Immature natural killer cell (primary cell): ENCODE measurements around the gene TMEM255B. TPM values are rescaled to one million over a fixed set of nuclear protein-coding genes. Genes with fewer than 3 reads are reported as not detected.
"Not testable (repeated sequence)": the region's sequence is repeated elsewhere in the genome, so short reads cannot be mapped to it uniquely, and the experiment has no call there.

Source experiments
- DNase-seq, 3 donors: peaks; one replicate each; pipeline ENCODE4 v3.0.0; 2022; ENCODE audit warnings: mixed read lengths in 1 of 3
- H3K27ac Mint-ChIP-seq, 6 donors: one replicate each; pipeline ENCODE4 v1.8.0; 2020; ENCODE audit warnings: mixed read lengths in 6 of 6, mild to moderate bottlenecking in 5 of 6, inconsistent platforms in 4 of 6, moderate library complexity in 3 of 6
- H3K27me3 Mint-ChIP-seq, 3 donors: one replicate each; pipeline ENCODE4 v1.8.0; 2020 to 2021; ENCODE audit warnings: low read depth in 3 of 3, mild to moderate bottlenecking in 3 of 3, mixed read lengths in 3 of 3, moderate library complexity in 3 of 3, inconsistent platforms in 1 of 3
- H3K36me3 Mint-ChIP-seq, 3 donors: one replicate each; pipeline ENCODE4 v1.8.0; 2020; ENCODE audit warnings: mixed read lengths in 3 of 3, inconsistent platforms in 2 of 3, mild to moderate bottlenecking in 2 of 3
- H3K4me1 Mint-ChIP-seq, 2 donors: one replicate each; pipeline ENCODE4 v1.8.0; 2020; ENCODE audit warnings: inconsistent platforms in 2 of 2, mild to moderate bottlenecking in 2 of 2, mixed read lengths in 2 of 2, moderate library complexity in 1 of 2
- H3K4me3 Mint-ChIP-seq, 5 donors: one replicate each; pipeline ENCODE4 v1.8.0; 2020; ENCODE audit warnings: mild to moderate bottlenecking in 5 of 5, mixed read lengths in 5 of 5, inconsistent platforms in 3 of 5, moderate library complexity in 3 of 5
- H3K9me3 Mint-ChIP-seq, 6 donors: one replicate each; pipeline ENCODE4 v1.8.0; 2020; ENCODE audit warnings: mild to moderate bottlenecking in 6 of 6, mixed read lengths in 6 of 6, inconsistent platforms in 4 of 6, moderate library complexity in 3 of 6
- polyA plus RNA-seq, 3 donors: library from polyadenylated mRNA; unstranded; fragments of 300-500 nt; fragmentation: Illumina TruSeq; gene quantifications; one replicate each; pipeline ENCODE4 v1.2.3, GENCODE V29; 2021

Gene TMEM255B
- polyA plus RNA-seq, 3 donors from 2014 or later, result not detected

- not testable (repeated sequence) for H3K9me3 Mint-ChIP-seq, H3K27me3 Mint-ChIP-seq, H3K4me3 Mint-ChIP-seq, DNase-seq, H3K27ac Mint-ChIP-seq, H3K4me1 Mint-ChIP-seq, H3K36me3 Mint-ChIP-seq
Observed at GRCh38 chr13:113795362-113795761, 36.3 kb downstream of the TMEM255B start.

- H3K27me3 Mint-ChIP-seq, result peaks cover 0 to 2% (median 0%) of the 10 kb centered on the region in 3 donors
- H3K4me3 Mint-ChIP-seq, result no peak overlapping the region
- no peak for DNase-seq
- no peaks in the 10 kb centered on the region for H3K4me1 Mint-ChIP-seq
- H3K27ac Mint-ChIP-seq, result no peak overlapping the region
- no peaks in the 10 kb centered on the region for H3K36me3 Mint-ChIP-seq
- no peaks in the 10 kb centered on the region for H3K9me3 Mint-ChIP-seq
Observed at GRCh38 chr13:113796211-113796963, 37.4 kb downstream of the TMEM255B start.

DNA sequence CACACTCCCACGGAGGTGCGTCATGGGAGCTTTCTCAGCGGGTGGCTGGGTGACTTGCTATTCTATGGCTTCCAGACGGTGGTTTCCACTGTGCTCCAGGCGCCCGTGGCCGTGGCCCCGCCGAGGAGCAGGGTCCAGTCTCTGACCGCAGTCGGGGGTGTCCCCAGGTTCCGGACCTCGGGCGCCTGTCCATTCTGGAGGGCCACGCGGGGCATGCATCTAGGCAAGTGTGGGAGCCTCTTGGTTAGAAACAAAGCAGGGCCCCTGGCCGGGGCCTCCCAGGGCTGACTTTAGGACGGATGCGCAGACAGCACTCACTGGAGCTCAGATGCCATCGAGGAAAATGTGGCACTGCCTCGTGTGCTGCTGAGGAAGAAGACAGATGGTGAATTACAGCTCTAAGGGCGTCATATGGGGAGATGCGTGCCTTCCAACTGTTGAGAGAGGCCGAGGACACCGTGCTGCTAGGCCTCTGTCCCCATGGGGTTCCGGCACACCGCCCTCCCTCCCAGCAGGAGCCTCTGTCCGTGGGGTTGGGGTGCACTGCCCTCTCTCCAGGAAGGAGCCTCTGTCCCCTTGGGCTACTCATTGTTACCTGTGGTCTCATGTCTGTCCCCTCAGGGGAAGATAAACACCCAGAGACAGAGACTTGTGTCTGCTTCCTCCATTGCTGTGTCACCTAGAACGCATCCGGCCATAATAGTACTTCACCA lies 38.1 kb downstream of the TMEM255B start:
- Mint-ChIP-seq H3K4me3 (no peak overlapping the region), H3K36me3 (no peaks in the 10 kb centered on the region), H3K27ac (no peak overlapping the region), H3K9me3 (no peaks in the 10 kb centered on the region), H3K27me3 (peaks cover 0 to 2% (median 0%) of the 10 kb centered on the region in 3 donors), H3K4me1 (no peaks in the 10 kb centered on the region)
- DNase-seq, result no peak

GRCh38 chr13:113798200-113798811 lies 39.3 kb downstream of the TMEM255B start:
- Mint-ChIP-seq H3K4me3 (no peak overlapping the region), H3K36me3 (no peaks in the 10 kb centered on the region), H3K4me1 (no peaks in the 10 kb centered on the region), H3K27ac (no peak overlapping the region), H3K9me3 (no peaks in the 10 kb centered on the region), H3K27me3 (no peaks in the 10 kb centered on the region)
- no peak for DNase-seq

- no peak for DNase-seq
- no peaks in the 10 kb centered on the region for H3K36me3 Mint-ChIP-seq
- no peak overlapping the region for H3K4me3 Mint-ChIP-seq
- H3K27me3 Mint-ChIP-seq, result no peaks in the 10 kb centered on the region
- H3K4me1 Mint-ChIP-seq, result no peaks in the 10 kb centered on the region
- no peaks in the 10 kb centered on the region for H3K9me3 Mint-ChIP-seq
- no peak overlapping the region for H3K27ac Mint-ChIP-seq
Observed at GRCh38 chr13:113800576-113800926, 41.5 kb downstream of the TMEM255B start.

DNA sequence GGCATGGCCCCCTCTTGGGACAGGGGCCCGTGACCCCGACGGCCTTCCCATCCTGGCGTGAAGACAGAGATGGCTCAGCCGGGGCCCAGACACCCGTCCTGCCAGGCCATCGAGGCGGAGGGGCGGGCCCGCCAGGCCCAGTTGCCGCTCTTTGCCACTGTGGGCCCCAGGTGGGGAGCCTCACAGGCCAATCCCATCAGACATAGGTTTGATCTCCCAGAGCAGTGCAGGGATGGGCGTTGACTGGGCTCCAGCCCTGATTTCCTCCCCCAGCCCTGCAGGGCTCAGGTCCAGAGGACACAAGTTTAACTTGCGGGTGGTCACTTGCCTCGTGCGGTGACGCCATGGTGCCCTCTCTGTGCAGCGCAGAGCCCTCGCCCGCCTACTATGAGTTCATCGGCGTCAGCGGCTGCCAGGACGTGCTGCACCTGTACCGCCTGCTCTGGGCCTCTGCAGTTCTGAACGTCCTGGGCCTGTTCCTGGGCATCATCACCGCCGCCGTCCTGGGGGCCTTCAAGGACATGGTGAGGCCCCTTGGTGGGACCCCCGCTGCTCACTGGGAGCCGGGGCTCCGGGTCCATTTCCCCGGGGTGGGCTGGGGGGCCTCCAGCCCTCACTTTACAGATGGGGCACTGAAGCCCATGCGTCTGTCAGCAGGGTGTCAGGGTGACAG lies 42.4 kb downstream of the TMEM255B start:
- no peak overlapping the region for H3K4me3 Mint-ChIP-seq
- no peaks in the 10 kb centered on the region for H3K4me1 Mint-ChIP-seq
- H3K36me3 Mint-ChIP-seq, result no peaks in the 10 kb centered on the region
- no peaks in the 10 kb centered on the region for H3K27me3 Mint-ChIP-seq
- H3K9me3 Mint-ChIP-seq, result no peaks in the 10 kb centered on the region
- DNase-seq, result no peak
- H3K27ac Mint-ChIP-seq, result no peak overlapping the region

DNA sequence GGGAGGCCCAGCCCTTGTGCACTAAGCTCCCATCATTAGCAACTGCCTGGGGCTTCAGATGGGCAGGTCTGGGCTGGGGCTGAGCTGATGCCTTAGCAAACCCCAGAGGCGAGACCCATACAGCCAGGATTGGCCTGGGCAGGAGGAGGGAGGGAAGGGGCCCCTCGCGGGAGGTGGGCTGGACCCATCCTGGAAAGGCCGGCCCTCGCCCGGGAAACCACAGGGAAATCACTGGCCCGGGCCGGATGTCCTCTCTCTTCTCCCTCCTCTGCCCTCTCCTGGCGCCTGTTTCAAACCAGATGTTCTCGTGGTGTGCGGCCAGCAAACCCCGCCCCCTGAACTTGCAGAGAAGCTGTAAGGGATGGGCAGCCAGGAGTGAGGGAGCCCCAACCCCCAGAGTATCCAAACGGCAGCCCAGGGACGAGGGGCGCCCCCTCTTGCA lies 43.1 kb downstream of the TMEM255B start:
- H3K27me3 Mint-ChIP-seq, result no peaks in the 10 kb centered on the region
- no peak overlapping the region for H3K4me3 Mint-ChIP-seq
- no peaks in the 10 kb centered on the region for H3K36me3 Mint-ChIP-seq
- H3K27ac Mint-ChIP-seq, result no peak overlapping the region
- no peaks in the 10 kb centered on the region for H3K9me3 Mint-ChIP-seq
- H3K4me1 Mint-ChIP-seq, result no peaks in the 10 kb centered on the region
- DNase-seq, result no peak

- Mint-ChIP-seq H3K4me1 (no peaks in the 10 kb centered on the region), H3K27ac (no peak overlapping the region), H3K4me3 (no peak overlapping the region), H3K36me3 (no peaks in the 10 kb centered on the region), H3K9me3 (no peaks in the 10 kb centered on the region), H3K27me3 (no peaks in the 10 kb centered on the region)
- DNase-seq, result no peak
Observed at GRCh38 chr13:113802761-113803160, 43.7 kb downstream of the TMEM255B start.

DNA sequence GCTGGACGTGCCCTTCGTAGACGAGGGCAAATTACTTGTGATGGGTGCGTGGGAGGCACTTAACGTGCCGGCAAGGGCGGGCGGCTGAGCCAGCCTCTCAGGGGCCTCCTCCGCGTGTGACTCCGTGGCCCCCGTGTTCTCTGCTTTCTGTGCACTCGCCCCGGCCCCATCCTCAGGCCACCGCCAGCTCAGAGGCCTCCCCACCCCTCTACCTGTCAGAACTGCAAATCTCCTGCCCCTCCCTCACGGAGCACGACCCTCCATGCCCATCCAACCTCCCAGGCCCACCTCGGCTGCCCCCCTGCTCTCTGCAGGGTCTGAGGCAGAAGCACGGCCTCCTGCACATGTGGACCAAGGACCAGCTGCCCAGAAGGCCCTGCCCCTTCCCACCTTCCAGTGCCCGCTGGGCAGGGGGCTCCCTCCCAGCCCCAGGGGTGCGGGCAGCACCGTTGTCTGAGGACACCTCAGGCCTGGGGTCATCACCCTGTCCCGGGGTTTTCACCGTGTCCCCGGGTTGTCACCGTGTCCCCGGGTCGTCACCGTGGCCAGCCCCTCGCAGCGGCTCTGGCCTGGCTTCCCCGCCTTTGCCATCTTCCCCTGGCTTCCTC lies 44.5 kb downstream of the TMEM255B start:
- H3K4me3 Mint-ChIP-seq, result no peak overlapping the region
- H3K36me3 Mint-ChIP-seq, result no peaks in the 10 kb centered on the region
- DNase-seq, result no peak
- H3K27ac Mint-ChIP-seq, result no peak overlapping the region
- H3K9me3 Mint-ChIP-seq, result no peaks in the 10 kb centered on the region
- H3K27me3 Mint-ChIP-seq, result no peaks in the 10 kb centered on the region
- no peaks in the 10 kb centered on the region for H3K4me1 Mint-ChIP-seq

GRCh38 chr13:113804017-113804702 lies 45.1 kb downstream of the TMEM255B start:
- Mint-ChIP-seq H3K27ac (no peak overlapping the region), H3K4me3 (no peak overlapping the region), H3K36me3 (no peaks in the 10 kb centered on the region), H3K4me1 (peaks cover 0 to 1% of the 10 kb centered on the region in 2 donors), H3K27me3 (no peaks in the 10 kb centered on the region), H3K9me3 (peaks cover 0 to 3% (median 0%) of the 10 kb centered on the region in 6 donors)
- no peak for DNase-seq

DNA sequence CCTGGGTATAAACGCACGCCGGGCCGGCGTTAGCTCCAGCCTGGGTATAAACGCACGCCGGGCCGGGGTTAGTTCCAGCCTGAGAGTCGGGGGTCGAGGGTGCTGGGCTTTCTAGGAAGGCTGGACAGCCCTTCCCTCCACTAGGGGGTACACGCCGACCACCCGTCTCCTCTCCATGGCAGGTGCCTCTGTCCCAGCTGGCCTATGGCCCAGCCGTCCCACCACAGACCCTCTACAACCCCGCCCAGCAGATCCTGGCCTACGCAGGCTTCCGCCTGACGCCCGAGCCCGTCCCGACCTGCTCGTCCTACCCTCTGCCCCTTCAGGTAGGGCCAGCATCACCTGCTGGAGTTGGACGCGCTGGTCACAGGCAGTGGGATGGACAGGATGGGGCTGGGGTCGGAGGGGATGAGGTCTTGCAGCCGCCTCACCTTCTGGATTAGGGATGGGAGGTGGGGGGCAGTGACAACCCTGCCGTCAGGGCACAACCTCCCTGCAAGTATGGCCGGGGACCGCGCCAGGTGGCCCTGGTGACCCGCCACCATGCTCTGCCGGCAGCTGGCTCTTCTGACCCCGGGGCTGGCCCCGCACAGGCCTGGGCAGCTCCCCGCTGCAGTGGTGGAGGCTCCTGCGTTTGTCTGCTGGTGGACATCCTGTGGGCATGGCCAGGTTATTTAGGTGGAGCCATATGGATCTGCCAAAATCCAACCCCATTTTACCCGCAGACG lies 45.8 kb downstream of the TMEM255B start:
- H3K27me3 Mint-ChIP-seq, result no peaks in the 10 kb centered on the region

GRCh38 chr13:113805431-113806103 lies 46.5 kb downstream of the TMEM255B start:
- Mint-ChIP-seq H3K4me1 (peaks cover 0 to 1% of the 10 kb centered on the region in 2 donors), H3K4me3 (no peak overlapping the region), H3K27me3 (no peaks in the 10 kb centered on the region), H3K9me3 (peaks cover 0 to 3% (median 0%) of the 10 kb centered on the region in 6 donors), H3K36me3 (no peaks in the 10 kb centered on the region), H3K27ac (no peak overlapping the region)
- DNase-seq, result no peak

More for the DNA sequence above, 45.8 kb downstream of the TMEM255B start:
- no peak for DNase-seq
- no peaks in the 10 kb centered on the region for H3K36me3 Mint-ChIP-seq
- no peak overlapping the region for H3K27ac Mint-ChIP-seq
- peaks cover 0 to 3% (median 0%) of the 10 kb centered on the region in 6 donors for H3K9me3 Mint-ChIP-seq
- peaks cover 0 to 1% of the 10 kb centered on the region in 2 donors for H3K4me1 Mint-ChIP-seq
- no peak overlapping the region for H3K4me3 Mint-ChIP-seq
